Rectal smooth muscle tissue (tissue), 1 donor: ENCODE results near the gene MOBP.
"Not testable (repeated sequence)": the region's sequence is repeated elsewhere in the genome, so short reads cannot be mapped to it uniquely, and the experiment has no call there.

ENCODE experiments used
- H3K27ac ChIP-seq: one replicate; pipeline ENCODE4 v1.7.0; 2013; ENCODE audit warnings: low read depth, low read length, inconsistent platforms
- H3K27me3 ChIP-seq: one replicate; pipeline ENCODE4 v1.7.0; 2013; ENCODE audit warnings: low read length; ENCODE audit not compliant: control insufficient read depth, insufficient read depth
- H3K36me3 ChIP-seq: one replicate; pipeline ENCODE4 v1.7.0; 2013; ENCODE audit warnings: low read length; ENCODE audit not compliant: control insufficient read depth, insufficient read depth
- H3K4me1 ChIP-seq: one replicate; pipeline ENCODE4 v1.7.0; 2013; ENCODE audit warnings: low read length; ENCODE audit not compliant: control insufficient read depth, insufficient read depth
- H3K4me3 ChIP-seq: one replicate; pipeline ENCODE4 v1.7.0; 2013; ENCODE audit warnings: low read length
- H3K9ac ChIP-seq: one replicate; pipeline ENCODE4 v1.7.0; 2013; ENCODE audit warnings: low read length

The MOBP gene

GRCh38 chr3:39435006-39435748 lies 32.3 kb upstream of the MOBP start:
- Histone ChIP-seq H3K9ac (no peak overlapping the region), H3K27me3 (no peaks in the 10 kb centered on the region), H3K4me3 (no peak overlapping the region), H3K36me3 (no peaks in the 10 kb centered on the region), H3K27ac (no peak overlapping the region), H3K4me1 (no peaks in the 10 kb centered on the region)

GRCh38 chr3:39438880-39439279 lies 28.6 kb upstream of the MOBP start:
- no peak overlapping the region for H3K4me3 ChIP-seq
- H3K27ac ChIP-seq = no peak overlapping the region
- no peaks in the 10 kb centered on the region for H3K27me3 ChIP-seq
- H3K9ac ChIP-seq = no peak overlapping the region
- H3K4me1 ChIP-seq = no peaks in the 10 kb centered on the region
- no peaks in the 10 kb centered on the region for H3K36me3 ChIP-seq

GRCh38 chr3:39440316-39440715 lies 27.2 kb upstream of the MOBP start:
- H3K4me3 ChIP-seq = no peak overlapping the region
- no peak overlapping the region for H3K27ac ChIP-seq
- H3K4me1 ChIP-seq = no peaks in the 10 kb centered on the region
- no peaks in the 10 kb centered on the region for H3K36me3 ChIP-seq
- H3K27me3 ChIP-seq = no peaks in the 10 kb centered on the region
- H3K9ac ChIP-seq = no peak overlapping the region

- no peak overlapping the region for H3K9ac ChIP-seq
- no peaks in the 10 kb centered on the region for H3K4me1 ChIP-seq
- no peaks in the 10 kb centered on the region for H3K27me3 ChIP-seq
These were observed 23.9 kb upstream of the MOBP start for GRCh38 chr3:39443530-39443929.

GRCh38 chr3:39445927-39446326 lies 21.6 kb upstream of the MOBP start:
- H3K36me3 ChIP-seq = no peaks in the 10 kb centered on the region

More at GRCh38 chr3:39443530-39443929, 23.9 kb upstream of the MOBP start:
- Histone ChIP-seq H3K36me3 (no peaks in the 10 kb centered on the region), H3K4me3 (no peak overlapping the region), H3K27ac (no peak overlapping the region)

GRCh38 chr3:39446444-39446843 lies 21.0 kb upstream of the MOBP start:
- Histone ChIP-seq H3K9ac (no peak overlapping the region), H3K4me3 (no peak overlapping the region), H3K36me3 (no peaks in the 10 kb centered on the region), H3K27ac (no peak overlapping the region), H3K27me3 (no peaks in the 10 kb centered on the region), H3K4me1 (no peaks in the 10 kb centered on the region)

More at GRCh38 chr3:39445927-39446326, 21.6 kb upstream of the MOBP start:
- no peaks in the 10 kb centered on the region for H3K4me1 ChIP-seq
- no peak overlapping the region for H3K27ac ChIP-seq
- no peak overlapping the region for H3K9ac ChIP-seq
- H3K27me3 ChIP-seq = no peaks in the 10 kb centered on the region
- no peak overlapping the region for H3K4me3 ChIP-seq

GRCh38 chr3:39447637-39448483 lies 19.6 kb upstream of the MOBP start:
- Histone ChIP-seq H3K9ac (no peak overlapping the region), H3K36me3 (no peaks in the 10 kb centered on the region), H3K4me3 (peak overlapping the region; percentile 46), H3K4me1 (no peaks in the 10 kb centered on the region), H3K27ac (no peak overlapping the region), H3K27me3 (no peaks in the 10 kb centered on the region)

- Histone ChIP-seq H3K4me3 (no peak overlapping the region), H3K4me1 (no peaks in the 10 kb centered on the region), H3K27ac (no peak overlapping the region), H3K27me3 (no peaks in the 10 kb centered on the region), H3K36me3 (no peaks in the 10 kb centered on the region), H3K9ac (no peak overlapping the region)
These were observed 18.8 kb upstream of the MOBP start for GRCh38 chr3:39448506-39449233.

GRCh38 chr3:39449796-39450195 lies 17.7 kb upstream of the MOBP start:
- no peak overlapping the region for H3K4me3 ChIP-seq
- no peaks in the 10 kb centered on the region for H3K4me1 ChIP-seq
- H3K9ac ChIP-seq = no peak overlapping the region
- H3K27me3 ChIP-seq = no peaks in the 10 kb centered on the region
- no peaks in the 10 kb centered on the region for H3K36me3 ChIP-seq
- H3K27ac ChIP-seq = no peak overlapping the region

- H3K27me3 ChIP-seq = no peaks in the 10 kb centered on the region
- no peaks in the 10 kb centered on the region for H3K4me1 ChIP-seq
- no peak overlapping the region for H3K27ac ChIP-seq
- H3K9ac ChIP-seq = no peak overlapping the region
- no peak overlapping the region for H3K4me3 ChIP-seq
- no peaks in the 10 kb centered on the region for H3K36me3 ChIP-seq
These were observed 14.3 kb upstream of the MOBP start for GRCh38 chr3:39453134-39453533.

- not testable (repeated sequence) for H3K4me3 ChIP-seq, H3K4me1 ChIP-seq
These were observed 13.6 kb upstream of the MOBP start for GRCh38 chr3:39453872-39454271.

GRCh38 chr3:39454591-39455217 lies 12.8 kb upstream of the MOBP start:
- Histone ChIP-seq H3K27ac (no peak overlapping the region), H3K4me3 (no peak overlapping the region), H3K27me3 (no peaks in the 10 kb centered on the region), H3K4me1 (no peaks in the 10 kb centered on the region), H3K9ac (no peak overlapping the region), H3K36me3 (no peaks in the 10 kb centered on the region)

More at GRCh38 chr3:39453872-39454271, 13.6 kb upstream of the MOBP start:
- not testable (repeated sequence) for H3K27ac ChIP-seq, H3K9ac ChIP-seq, H3K27me3 ChIP-seq, H3K36me3 ChIP-seq
